Ectodermal cell (in vitro differentiated cells): ENCODE results near the gene GDPD5.
A peak's percentile ranks its signal among the peaks of the same experiment; 100 is the strongest.

Source experiments
- H3K27ac ChIP-seq: 2 replicates; pipeline ENCODE4 v1.7.0; 2013; ENCODE audit warnings: mild to moderate bottlenecking, low read depth, low read length; ENCODE audit not compliant: insufficient read depth, poor library complexity, severe bottlenecking
- H3K27me3 ChIP-seq: 2 replicates; pipeline ENCODE4 v1.7.0; 2013; ENCODE audit warnings: mild to moderate bottlenecking, low read length; ENCODE audit not compliant: insufficient read depth, control insufficient read depth, poor library complexity, severe bottlenecking
- H3K36me3 ChIP-seq: one replicate; pipeline ENCODE4 v1.7.0; 2013; ENCODE audit warnings: low read length; ENCODE audit not compliant: control insufficient read depth, insufficient read depth
- H3K4me1 ChIP-seq: one replicate; pipeline ENCODE4 v1.7.0; 2013; ENCODE audit warnings: low read length; ENCODE audit not compliant: control insufficient read depth, insufficient read depth
- H3K4me3 ChIP-seq: 2 replicates; pipeline ENCODE4 v1.7.0; 2013; ENCODE audit warnings: low read depth, low read length, control low read depth; ENCODE audit not compliant: insufficient read depth
- H3K9me3 ChIP-seq: 2 replicates; pipeline ENCODE4 v1.7.0; 2013; ENCODE audit warnings: mild to moderate bottlenecking, low read length, moderate library complexity; ENCODE audit not compliant: control insufficient read depth
- WGBS, 2 experiments: methylation state at CpG; one replicate each; pipeline ENCODE4 v1.1.7; 2013; ENCODE audit warnings: missing lambda C conversion rate in 2 of 2; 5-methylcytosine and 5-hydroxymethylcytosine counted together

The GDPD5 gene

GRCh38 chr11:75400146-75400865 is 125.4 kb downstream of the GDPD5 start:
- Histone ChIP-seq H3K36me3 (peaks cover 38% of the 10 kb centered on the region), H3K4me3 (peak overlapping the region; percentile 91), H3K4me1 (peaks cover 18% of the 10 kb centered on the region), H3K27ac (peak overlapping the region; percentile 96), H3K27me3 (no peaks in the 10 kb centered on the region), H3K9me3 (no peaks in the 10 kb centered on the region)
- WGBS, 2 experiments, result 0 to 2% methylated on average over 10 to 11 of the region's 11 CpGs

DNA sequence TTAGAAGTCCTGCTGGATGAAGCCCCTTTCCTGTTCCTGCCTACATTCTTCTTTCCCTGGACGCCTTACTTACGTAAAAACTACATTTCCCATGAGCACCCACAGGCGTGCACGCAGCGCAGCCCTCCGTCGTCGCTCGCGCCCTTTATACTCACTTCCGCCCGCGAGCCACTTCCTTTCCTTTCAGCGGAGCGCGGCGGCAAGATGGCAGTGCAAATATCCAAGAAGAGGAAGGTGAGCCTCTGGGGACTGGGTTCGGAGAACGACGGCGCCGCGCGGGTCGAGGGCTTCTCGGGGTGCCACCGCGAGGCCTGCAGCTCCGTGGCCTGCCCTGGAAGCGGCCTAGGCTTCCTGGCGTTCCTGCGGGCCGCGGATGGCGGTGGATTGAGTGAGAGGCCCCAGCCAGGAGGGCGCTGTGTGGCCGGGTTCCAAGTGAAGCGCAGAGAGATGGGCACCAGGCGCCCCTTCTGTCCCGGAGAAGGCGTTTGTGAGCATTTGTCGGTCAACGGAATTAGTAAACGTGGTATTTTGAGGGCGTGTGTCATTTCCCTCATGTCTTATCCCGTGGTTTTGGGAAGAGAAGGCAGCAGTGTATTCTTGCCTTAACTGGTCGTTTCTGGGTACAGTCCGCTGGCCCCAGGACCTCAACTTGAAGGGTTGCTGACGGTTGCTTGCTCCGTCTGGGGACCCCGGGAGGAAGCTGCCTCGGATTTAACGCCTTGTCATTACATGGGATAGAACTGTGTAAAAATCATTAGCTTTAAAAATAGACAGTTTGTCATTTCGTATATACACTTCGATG is 126.2 kb downstream of the GDPD5 start, which contains the start of gene RPS3:
TSS of gene RPS3 (plus strand) at position 175 of the 802 bp plus-strand sequence. CDS start at position 205, 30 bp downstream.
- Histone ChIP-seq H3K27me3 (no peaks in the 10 kb centered on the region), H3K9me3 (no peaks in the 10 kb centered on the region), H3K4me1 (peaks cover 18% of the 10 kb centered on the region), H3K36me3 (peaks cover 30% of the 10 kb centered on the region), H3K4me3 (peak within 1 kb of the TSS; percentile 91), H3K27ac (peak within 1 kb of the TSS; percentile 96)
- WGBS, 2 experiments, result 0 to 1% methylated on average over 52 to 55 of the region's 55 CpGs

DNA sequence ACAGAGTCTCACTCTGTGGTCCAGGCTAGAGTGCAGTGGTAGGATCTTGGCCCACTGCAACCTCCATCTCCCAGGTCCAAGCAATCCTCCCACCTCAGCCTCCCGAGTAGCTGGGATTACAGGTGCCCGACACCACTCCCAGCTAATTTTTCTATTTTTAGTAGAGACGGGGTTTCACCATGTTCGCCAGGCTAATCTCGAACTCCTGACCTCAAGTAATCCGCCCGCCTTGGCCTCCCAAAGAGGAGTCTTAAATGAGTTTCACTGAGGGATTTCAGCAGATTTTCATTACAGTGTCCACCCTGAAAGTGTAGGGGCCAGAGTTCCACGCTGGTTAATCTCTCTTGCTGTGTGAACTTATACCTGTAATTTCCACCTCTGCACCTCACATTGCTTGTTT is 126.8 kb downstream of the GDPD5 start:
- H3K4me3 ChIP-seq, result no peak overlapping the region

GRCh38 chr11:75394085-75394840 is 131.5 kb downstream of the GDPD5 start:
- no peak overlapping the region for H3K27ac ChIP-seq
- no peaks in the 10 kb centered on the region for H3K27me3 ChIP-seq
- no peaks in the 10 kb centered on the region for H3K9me3 ChIP-seq
- H3K4me3 ChIP-seq, result no peak overlapping the region
- 81 to 82% methylated on average over 8 of the region's 8 CpGs for WGBS, 2 experiments
- H3K36me3 ChIP-seq, result no peaks in the 10 kb centered on the region
- no peaks in the 10 kb centered on the region for H3K4me1 ChIP-seq

More for the DNA sequence above, 126.8 kb downstream of the GDPD5 start:
- 81 to 85% methylated on average over 8 of the region's 8 CpGs for WGBS, 2 experiments
- Histone ChIP-seq H3K4me1 (peaks cover 18% of the 10 kb centered on the region), H3K27ac (no peak overlapping the region), H3K9me3 (no peaks in the 10 kb centered on the region), H3K36me3 (peaks cover 24% of the 10 kb centered on the region), H3K27me3 (no peaks in the 10 kb centered on the region)

DNA sequence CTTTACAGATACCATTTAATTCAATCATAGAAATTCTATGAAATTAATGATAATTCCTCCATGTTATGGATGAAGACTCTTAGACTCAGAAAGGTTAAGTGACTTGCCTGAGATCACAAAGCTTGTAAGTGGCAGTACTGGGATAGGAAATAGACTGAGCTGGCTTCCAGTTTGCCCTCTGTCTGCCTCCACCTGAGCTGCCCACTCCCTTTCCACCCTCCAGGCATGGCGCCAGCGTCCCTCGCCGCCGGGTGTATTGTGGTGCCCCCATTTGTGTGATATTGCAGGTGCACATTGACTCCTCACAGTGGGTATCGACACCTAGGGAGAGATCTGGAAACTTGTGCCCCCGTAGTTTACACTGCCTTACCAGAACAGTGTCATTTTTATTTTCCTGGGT is 135.8 kb downstream of the GDPD5 start:
- Histone ChIP-seq H3K36me3 (no peaks in the 10 kb centered on the region), H3K27ac (no peak overlapping the region), H3K9me3 (no peaks in the 10 kb centered on the region), H3K4me1 (no peaks in the 10 kb centered on the region), H3K4me3 (no peak overlapping the region), H3K27me3 (no peaks in the 10 kb centered on the region)
- WGBS, 2 experiments, result 90 to 93% methylated on average over 7 of the region's 7 CpGs

GRCh38 chr11:75389276-75389605 is 136.5 kb downstream of the GDPD5 start:
- H3K4me1 ChIP-seq, result no peaks in the 10 kb centered on the region
- H3K27ac ChIP-seq, result no peak overlapping the region
- H3K4me3 ChIP-seq, result no peak overlapping the region
- H3K9me3 ChIP-seq, result no peaks in the 10 kb centered on the region
- H3K36me3 ChIP-seq, result no peaks in the 10 kb centered on the region
- no peaks in the 10 kb centered on the region for H3K27me3 ChIP-seq
- 86 to 91% methylated on average over 11 of the region's 11 CpGs for WGBS, 2 experiments

GRCh38 chr11:75388386-75389275 is 137.1 kb downstream of the GDPD5 start:
- Histone ChIP-seq H3K27me3 (no peaks in the 10 kb centered on the region), H3K9me3 (no peaks in the 10 kb centered on the region), H3K36me3 (no peaks in the 10 kb centered on the region), H3K4me3 (no peak overlapping the region), H3K4me1 (no peaks in the 10 kb centered on the region), H3K27ac (no peak overlapping the region)
- 34% methylated on average over 8 to 9 of the region's 9 CpGs for WGBS, 2 experiments

DNA sequence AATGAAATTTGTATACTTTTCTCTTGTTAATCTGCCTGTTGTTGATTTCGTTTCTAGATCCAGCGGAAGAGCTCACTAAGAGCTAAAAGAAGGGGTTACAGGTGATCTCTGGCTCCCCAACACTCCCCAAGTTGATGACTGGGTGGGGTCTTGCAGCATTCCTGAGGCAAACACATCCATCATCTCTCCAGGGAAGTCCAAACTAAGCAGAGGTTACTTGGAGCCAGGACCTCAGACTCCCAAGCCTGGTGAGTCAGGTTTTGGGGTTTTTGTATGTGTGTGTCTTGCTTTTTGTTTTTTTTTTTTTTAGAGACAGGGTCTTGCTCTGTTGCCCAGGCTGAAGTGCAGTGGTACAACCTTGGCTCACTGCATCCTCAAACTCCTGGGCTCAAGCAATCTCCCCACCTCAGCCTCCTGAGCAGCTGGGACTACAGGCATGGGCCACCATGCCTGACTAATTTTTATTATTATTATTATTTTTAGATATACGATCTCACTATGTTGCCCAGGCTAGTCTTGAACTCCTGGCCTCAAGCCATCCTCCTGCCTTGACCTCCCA is 137.9 kb downstream of the GDPD5 start:
- H3K4me3 ChIP-seq, result no peak overlapping the region
- H3K9me3 ChIP-seq, result no peaks in the 10 kb centered on the region
- no peak overlapping the region for H3K27ac ChIP-seq
- 92 to 93% methylated on average over 3 of the region's 3 CpGs for WGBS, 2 experiments
- H3K27me3 ChIP-seq, result no peaks in the 10 kb centered on the region
- no peaks in the 10 kb centered on the region for H3K36me3 ChIP-seq
- no peaks in the 10 kb centered on the region for H3K4me1 ChIP-seq

GRCh38 chr11:75386942-75387630 is 138.7 kb downstream of the GDPD5 start:
- 74 to 80% methylated on average over 3 of the region's 3 CpGs for WGBS, 2 experiments
- Histone ChIP-seq H3K27ac (no peak overlapping the region), H3K4me3 (no peak overlapping the region), H3K27me3 (no peaks in the 10 kb centered on the region), H3K4me1 (no peaks in the 10 kb centered on the region), H3K9me3 (no peaks in the 10 kb centered on the region), H3K36me3 (no peaks in the 10 kb centered on the region)
